Suprapubic skin (tissue), 4 donors: ENCODE measurements around the gene TIMP2.
A peak's percentile ranks its signal among the peaks of the same experiment; 100 is the strongest.

ENCODE experiments used
- EP300 ChIP-seq: sonication (generic); formaldehyde crosslinking; IDR thresholded peaks from one replicate; pipeline ENCODE4 v1.6.1; 2017; ENCODE audit warnings: antibody characterized with exemption
- POLR2A ChIP-seq, 2 donors: fragments of 450-650 bp; IDR thresholded peaks; one replicate each; pipeline ENCODE4 v1.6.1; 2017; ENCODE audit warnings: antibody characterized with exemption in 2 of 2, mild to moderate bottlenecking in 2 of 2, moderate library complexity in 2 of 2
- POLR2AphosphoS5 ChIP-seq, 3 donors: sonication (generic); formaldehyde crosslinking; IDR thresholded peaks; one replicate each; pipeline ENCODE4 v1.6.1; 2017; ENCODE audit warnings: antibody characterized with exemption in 3 of 3
- TF ChIP-seq, protein P1 (sequence below), 2 donors: fragments of 200-600 bp in 1 of 2; fragments of 450-650 bp in 1 of 2; sonication (generic) in 1 of 2; IDR thresholded peaks; one replicate each; pipeline ENCODE4 v1.5.1; 2016 to 2019; ENCODE audit warnings: antibody characterized with exemption in 2 of 2, mild to moderate bottlenecking in 1 of 2, moderate library complexity in 1 of 2

DNA sequence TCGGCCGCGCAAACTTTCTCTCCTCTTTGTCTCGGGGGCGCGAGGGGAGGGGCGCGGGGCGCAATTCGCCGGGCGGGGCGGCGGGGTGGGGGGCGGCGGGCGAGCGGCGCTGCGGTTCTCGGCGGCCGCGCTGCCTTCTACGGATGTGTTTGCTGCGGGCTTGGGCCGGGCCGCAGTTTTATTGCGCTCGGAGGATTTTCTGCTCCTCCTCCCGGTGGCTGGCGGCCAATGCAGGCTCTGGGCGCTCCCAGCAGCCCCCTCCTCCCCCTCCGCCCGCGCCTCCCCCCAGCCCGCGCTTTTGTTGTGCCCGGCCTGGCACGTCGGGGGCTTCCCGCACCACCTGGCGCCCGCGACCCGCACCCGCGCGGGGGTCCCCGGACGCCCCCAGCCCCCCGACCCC, at the start of gene TIMP2:
- TF ChIP-seq, protein P1, sequence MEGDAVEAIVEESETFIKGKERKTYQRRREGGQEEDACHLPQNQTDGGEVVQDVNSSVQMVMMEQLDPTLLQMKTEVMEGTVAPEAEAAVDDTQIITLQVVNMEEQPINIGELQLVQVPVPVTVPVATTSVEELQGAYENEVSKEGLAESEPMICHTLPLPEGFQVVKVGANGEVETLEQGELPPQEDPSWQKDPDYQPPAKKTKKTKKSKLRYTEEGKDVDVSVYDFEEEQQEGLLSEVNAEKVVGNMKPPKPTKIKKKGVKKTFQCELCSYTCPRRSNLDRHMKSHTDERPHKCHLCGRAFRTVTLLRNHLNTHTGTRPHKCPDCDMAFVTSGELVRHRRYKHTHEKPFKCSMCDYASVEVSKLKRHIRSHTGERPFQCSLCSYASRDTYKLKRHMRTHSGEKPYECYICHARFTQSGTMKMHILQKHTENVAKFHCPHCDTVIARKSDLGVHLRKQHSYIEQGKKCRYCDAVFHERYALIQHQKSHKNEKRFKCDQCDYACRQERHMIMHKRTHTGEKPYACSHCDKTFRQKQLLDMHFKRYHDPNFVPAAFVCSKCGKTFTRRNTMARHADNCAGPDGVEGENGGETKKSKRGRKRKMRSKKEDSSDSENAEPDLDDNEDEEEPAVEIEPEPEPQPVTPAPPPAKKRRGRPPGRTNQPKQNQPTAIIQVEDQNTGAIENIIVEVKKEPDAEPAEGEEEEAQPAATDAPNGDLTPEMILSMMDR (IDR thresholded peaks at IDR 0.05) = peak in 1 of 2 donors; percentile 38
- peak in 1 of 2 donors; percentile 28 for TF ChIP-seq POLR2A (IDR thresholded peaks at IDR 0.05)
- TF ChIP-seq POLR2AphosphoS5 (IDR thresholded peaks at IDR 0.05) = peak in 2 of 3 donors; percentile 33 to 59
- no peak for TF ChIP-seq EP300
